Measurements from ENCODE around the gene BOLL.
"Not testable (repeated sequence)": the region's sequence is repeated elsewhere in the genome, so short reads cannot be mapped to it uniquely, and the experiment has no call there.

BOLL gene

DNA sequence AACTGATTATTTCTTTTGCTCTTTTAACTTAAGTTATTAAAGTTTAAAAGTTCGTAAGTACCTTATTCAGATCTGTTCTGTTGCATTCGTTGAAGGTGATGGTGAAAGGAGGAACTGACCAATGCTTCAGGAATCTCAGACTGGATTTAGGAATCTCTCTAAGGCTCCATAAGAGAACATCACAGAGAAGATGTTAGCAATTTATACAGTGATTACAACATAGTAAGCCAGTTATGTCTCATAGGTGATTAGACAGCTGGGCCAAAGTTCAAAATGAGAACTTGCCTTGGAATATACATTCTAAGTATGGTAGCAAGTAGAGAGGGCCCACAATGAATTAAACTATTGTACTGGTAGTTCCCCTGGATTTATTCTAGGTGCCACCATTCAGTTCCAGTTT, 76.8 kb downstream of the BOLL start:
- Mint-ChIP-seq H3K27ac (no peak overlapping the region), H3K4me3 (peak overlapping the region in 1 of 2 donors; percentile 55), H3K4me1 (ENCODE audit: low read depth in 2 of 2) (peaks cover 43 to 52% of the 10 kb centered on the region in 2 donors), H3K27me3 (no peaks in the 10 kb centered on the region), H3K36me3 (ENCODE audit: insufficient read depth) (peaks cover 23% of the 10 kb centered on the region), H3K9me3 (no peaks in the 10 kb centered on the region)
- DNase-seq (no peak), ATAC-seq (replicated peaks) (no peak)

DNA sequence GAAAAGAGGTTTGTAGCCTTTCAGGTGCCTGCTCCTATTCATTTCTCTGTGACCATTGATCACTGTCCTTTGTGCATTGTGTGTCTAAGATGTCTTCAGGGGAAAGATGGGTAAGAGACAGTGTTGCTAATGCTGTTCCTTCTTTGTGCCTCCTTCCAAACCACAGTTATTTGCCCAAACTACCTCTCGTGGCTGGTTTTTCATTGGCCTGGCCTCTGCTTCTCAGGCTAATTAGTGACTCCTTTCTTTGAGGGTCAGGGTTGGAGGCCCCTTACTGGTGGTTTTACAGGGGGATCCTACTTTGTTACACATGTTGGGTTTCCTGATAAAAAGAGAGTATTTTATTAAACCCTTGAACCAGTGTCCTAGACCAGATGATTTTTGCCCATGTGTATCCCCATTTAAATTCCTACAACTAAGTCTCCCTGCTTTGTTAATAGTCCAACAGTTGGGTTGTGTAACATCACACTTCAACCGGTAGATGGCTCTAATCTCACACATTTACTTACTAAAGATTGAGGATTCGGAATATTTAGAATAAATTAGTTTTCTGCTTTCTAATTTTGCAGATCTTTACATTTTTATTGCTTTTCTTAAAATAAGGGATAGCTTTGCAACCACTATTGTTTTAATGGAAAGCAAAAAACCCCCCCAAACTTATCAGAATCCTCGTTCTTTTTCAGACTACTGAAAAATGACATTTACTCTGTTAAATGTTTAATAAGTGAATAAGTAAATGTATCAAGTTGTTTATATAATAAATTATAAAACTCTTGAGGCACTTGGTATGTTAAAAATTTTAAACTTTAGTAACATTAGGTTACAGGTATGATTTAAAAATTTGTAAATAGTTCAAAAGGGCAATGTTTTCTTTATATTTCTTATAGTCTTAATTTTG, 77.6 kb downstream of the BOLL start:
- H3K36me3 Mint-ChIP-seq (ENCODE audit: insufficient read depth), result peaks cover 25% of the 10 kb centered on the region
- peaks cover 41 to 52% of the 10 kb centered on the region in 2 donors for H3K4me1 Mint-ChIP-seq (ENCODE audit: low read depth in 2 of 2)
- ATAC-seq (replicated peaks) (no peak), DNase-seq (no peak)
- H3K27me3 Mint-ChIP-seq, result no peaks in the 10 kb centered on the region
- no peak overlapping the region for H3K27ac Mint-ChIP-seq
- H3K9me3 Mint-ChIP-seq, result no peaks in the 10 kb centered on the region
- H3K4me3 Mint-ChIP-seq, result peak overlapping the region; percentile 69 to 95

DNA sequence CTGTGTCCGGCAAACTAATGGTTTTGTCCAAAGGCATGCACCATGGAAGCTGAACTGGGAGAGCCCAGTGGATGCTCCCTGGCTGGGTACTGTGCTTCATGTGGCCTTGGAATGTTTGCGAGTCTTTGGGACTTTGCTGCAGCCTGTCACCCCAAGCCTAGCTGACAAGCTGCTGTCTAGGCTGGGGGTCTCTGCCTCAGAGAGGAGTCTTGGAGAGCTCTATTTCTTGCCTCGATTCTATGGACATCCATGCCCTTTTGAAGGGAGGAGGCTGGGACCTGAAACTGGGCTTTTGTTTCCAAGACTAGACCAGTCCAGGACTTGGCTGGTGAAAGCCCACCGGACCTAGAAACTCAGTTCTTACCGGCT, 78.3 kb downstream of the BOLL start:
- Mint-ChIP-seq H3K9me3 (no peaks in the 10 kb centered on the region), H3K27me3 (no peaks in the 10 kb centered on the region), H3K36me3 (ENCODE audit: insufficient read depth) (peaks cover 22% of the 10 kb centered on the region), H3K27ac (peak overlapping the region; percentile 88 to 90), H3K4me1 (ENCODE audit: low read depth in 2 of 2) (peaks cover 41 to 45% of the 10 kb centered on the region in 2 donors), H3K4me3 (peak overlapping the region; percentile 69 to 95)
- DNase-seq (no peak), ATAC-seq (replicated peaks) (no peak)

DNA sequence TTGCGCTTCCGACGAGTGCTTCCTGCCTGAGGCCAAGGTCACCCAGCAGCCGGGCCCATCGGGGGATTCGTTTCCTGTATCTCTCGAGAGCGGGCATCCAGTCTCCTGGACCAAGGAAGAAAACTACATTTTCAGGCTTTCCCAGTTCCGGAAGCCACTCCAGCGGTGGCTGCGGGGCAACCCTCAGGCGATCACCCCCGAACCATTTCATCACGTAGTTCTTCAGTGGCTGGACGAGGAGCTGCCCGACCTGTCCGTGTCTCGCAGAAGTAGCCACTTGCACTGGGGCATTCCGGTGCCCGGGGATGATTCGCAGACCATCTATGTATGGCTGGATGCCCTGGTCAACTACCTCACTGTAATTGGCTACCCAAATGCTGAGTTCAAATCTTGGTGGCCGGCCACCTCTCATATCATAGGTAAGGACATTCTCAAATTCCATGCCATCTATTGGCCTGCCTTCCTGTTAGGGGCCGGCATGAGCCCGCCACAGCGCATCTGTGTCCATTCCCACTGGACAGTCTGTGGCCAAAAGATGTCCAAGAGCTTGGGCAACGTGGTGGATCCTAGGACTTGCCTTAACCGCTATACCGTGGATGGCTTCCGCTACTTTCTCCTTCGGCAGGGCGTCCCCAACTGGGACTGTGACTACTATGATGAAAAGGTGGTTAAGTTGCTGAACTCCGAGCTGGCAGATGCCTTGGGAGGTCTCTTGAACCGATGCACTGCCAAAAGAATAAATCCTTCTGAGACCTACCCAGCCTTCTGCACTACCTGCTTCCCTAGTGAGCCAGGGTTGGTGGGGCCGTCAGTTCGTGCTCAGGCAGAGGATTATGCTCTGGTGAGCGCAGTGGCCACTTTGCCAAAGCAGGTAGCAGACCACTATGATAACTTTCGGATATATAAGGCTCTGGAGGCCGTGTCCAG, 78.9 kb downstream of the BOLL start:
- Mint-ChIP-seq H3K4me3 (peak overlapping the region; percentile 69 to 95), H3K4me1 (ENCODE audit: low read depth in 2 of 2) (peaks cover 39 to 45% of the 10 kb centered on the region in 2 donors), H3K9me3 (no peaks in the 10 kb centered on the region), H3K36me3 (ENCODE audit: insufficient read depth) (peaks cover 22% of the 10 kb centered on the region), H3K27me3 (peaks cover 0 to 3% of the 10 kb centered on the region in 2 donors), H3K27ac (peak overlapping the region; percentile 88 to 90)
- ATAC-seq (replicated peaks) (no peak), DNase-seq (no peak)

DNA sequence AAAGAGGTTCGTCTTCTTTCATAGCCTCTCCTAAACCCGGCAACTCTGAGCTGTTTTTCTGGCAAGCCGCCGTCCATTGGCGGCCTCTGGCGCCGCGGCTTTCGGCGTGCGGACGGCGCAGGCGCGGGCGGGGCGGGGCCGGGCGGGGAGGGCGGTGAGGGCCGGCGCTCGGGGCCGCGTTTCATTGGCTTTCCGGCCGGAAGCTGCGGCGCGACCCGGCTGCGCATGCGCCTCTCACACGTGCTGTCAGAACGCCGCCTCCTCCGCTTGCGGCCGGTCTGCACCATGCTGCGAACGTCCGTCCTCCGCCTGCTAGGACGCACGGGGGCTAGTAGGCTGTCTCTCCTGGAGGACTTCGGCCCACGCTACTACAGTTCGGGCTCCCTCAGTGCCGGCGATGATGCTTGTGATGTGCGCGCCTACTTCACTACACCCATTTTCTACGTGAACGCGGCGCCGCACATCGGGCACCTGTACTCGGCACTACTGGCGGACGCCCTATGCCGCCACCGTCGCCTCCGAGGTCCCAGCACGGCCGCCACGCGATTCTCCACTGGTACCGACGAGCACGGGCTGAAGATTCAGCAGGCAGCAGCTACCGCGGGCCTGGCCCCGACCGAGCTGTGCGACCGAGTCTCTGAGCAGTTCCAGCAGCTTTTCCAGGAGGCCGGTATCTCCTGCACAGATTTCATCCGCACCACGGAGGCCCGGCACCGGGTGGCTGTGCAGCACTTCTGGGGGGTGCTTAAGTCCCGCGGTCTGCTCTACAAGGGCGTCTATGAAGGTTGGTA, 79.8 kb downstream of the BOLL start, which contains the start of gene MARS2:
MARS2 (plus strand) TSS at position 249 of the 791 bp plus-strand sequence; CDS start at position 286, 37 bp downstream.
- Mint-ChIP-seq H3K9me3 (no peaks in the 10 kb centered on the region), H3K27ac (peak within 1 kb of the TSS; percentile 88 to 90), H3K4me3 (peak within 1 kb of the TSS; percentile 69 to 95), H3K36me3 (ENCODE audit: insufficient read depth) (peaks cover 25% of the 10 kb centered on the region), H3K4me1 (ENCODE audit: low read depth in 2 of 2) (peaks cover 40 to 44% of the 10 kb centered on the region in 2 donors), H3K27me3 (peaks cover 0 to 7% of the 10 kb centered on the region in 2 donors)
- DNase-seq, result peak; percentile 86 to 90 (median 88)
- peak; percentile 80 for ATAC-seq (replicated peaks)

DNA sequence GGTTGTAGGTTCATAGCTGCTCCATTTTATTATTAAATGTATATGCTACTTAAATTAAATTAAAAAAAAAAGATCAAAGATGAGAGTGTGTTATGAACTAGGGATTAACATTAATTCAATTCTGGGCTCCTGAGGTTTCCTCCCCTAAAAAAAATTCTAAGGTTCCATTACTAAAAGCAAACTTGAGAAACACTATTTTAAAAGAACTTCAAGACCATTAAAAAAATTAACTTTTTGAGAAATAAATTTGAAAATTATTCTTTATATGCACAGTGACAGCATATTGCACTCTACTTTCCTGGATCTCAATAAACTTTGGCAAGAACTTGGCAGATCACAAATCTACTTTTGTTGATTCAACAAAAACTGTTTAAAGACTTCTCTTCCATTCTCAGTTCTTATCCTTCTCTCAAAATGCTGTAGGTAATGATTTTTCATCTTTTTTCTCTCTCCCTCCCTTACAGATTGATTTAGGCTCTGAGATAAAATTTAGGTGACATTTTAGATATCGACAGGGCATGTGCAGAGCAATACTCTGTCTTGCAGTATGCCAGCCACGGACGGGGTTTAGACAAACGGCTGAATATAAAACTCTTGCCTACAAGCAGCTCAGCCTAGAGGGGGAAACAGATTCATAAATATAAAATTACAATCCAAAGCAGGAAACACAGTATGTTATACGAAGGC, 80.5 kb downstream of the BOLL start:
- Mint-ChIP-seq H3K4me3 (peak overlapping the region; percentile 69 to 95), H3K27me3 (peaks cover 0 to 7% of the 10 kb centered on the region in 2 donors), H3K27ac (peak overlapping the region; percentile 88 to 90), H3K36me3 (ENCODE audit: insufficient read depth) (peaks cover 25% of the 10 kb centered on the region), H3K4me1 (ENCODE audit: low read depth in 2 of 2) (peaks cover 34 to 37% of the 10 kb centered on the region in 2 donors), H3K9me3 (no peaks in the 10 kb centered on the region)
- no peak for DNase-seq
- ATAC-seq (replicated peaks), result peak; percentile 51

DNA sequence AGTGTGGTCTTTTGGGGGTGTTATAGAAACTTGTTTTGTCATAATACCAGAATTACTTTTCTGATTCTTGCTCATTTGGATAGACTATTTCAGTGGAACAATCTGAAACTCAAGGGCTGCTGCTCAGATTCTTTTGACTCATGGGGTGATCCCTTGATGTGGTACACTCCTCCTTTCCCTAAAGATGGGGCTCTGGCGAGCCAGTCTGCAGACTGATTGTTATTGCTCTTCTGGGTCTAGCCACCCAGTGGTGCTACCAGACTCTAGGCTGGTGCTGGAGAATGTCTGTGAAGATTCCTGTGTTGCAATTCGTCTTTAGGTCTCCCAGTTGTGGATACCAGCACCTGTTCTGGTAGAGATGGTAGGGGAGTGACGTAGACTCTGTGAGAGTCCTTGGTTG, 84.2 kb downstream of the BOLL start:
- H3K9me3 Mint-ChIP-seq, result no peaks in the 10 kb centered on the region
- no peak overlapping the region for H3K4me3 Mint-ChIP-seq
- H3K4me1 Mint-ChIP-seq (ENCODE audit: low read depth in 2 of 2), result peaks cover 6 to 16% of the 10 kb centered on the region in 2 donors
- ATAC-seq (replicated peaks) (no peak), DNase-seq (no peak)
- peaks cover 16% of the 10 kb centered on the region for H3K36me3 Mint-ChIP-seq (ENCODE audit: insufficient read depth)
- peaks cover 0 to 7% of the 10 kb centered on the region in 2 donors for H3K27me3 Mint-ChIP-seq
- no peak overlapping the region for H3K27ac Mint-ChIP-seq

DNA sequence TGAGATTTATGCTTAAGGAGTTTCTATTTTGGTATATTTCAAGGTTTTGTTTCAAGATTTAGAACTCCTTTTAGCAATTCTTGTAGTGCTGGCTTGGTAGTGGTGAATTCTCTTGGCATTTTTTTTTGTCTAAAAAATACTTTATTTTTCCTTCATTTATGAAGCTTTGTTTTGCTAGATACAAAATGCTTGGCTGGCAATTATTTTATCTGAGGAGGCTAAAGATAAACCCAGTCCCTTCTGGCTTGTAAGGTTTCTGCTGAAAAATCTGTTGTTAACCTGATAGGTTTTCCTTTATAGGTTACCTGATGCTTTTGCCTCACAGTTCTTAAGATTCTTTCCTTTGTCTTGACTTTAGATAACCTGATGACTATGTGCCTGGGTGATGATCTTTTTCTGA, 85.4 kb downstream of the BOLL start:
- not testable (repeated sequence) for H3K36me3 Mint-ChIP-seq (ENCODE audit: insufficient read depth); H3K27ac Mint-ChIP-seq; ATAC-seq (replicated peaks); H3K9me3 Mint-ChIP-seq; H3K4me3 Mint-ChIP-seq; DNase-seq; H3K27me3 Mint-ChIP-seq
- peaks cover 2 to 11% of the 10 kb centered on the region in 2 donors for H3K4me1 Mint-ChIP-seq (ENCODE audit: low read depth in 2 of 2)

DNA sequence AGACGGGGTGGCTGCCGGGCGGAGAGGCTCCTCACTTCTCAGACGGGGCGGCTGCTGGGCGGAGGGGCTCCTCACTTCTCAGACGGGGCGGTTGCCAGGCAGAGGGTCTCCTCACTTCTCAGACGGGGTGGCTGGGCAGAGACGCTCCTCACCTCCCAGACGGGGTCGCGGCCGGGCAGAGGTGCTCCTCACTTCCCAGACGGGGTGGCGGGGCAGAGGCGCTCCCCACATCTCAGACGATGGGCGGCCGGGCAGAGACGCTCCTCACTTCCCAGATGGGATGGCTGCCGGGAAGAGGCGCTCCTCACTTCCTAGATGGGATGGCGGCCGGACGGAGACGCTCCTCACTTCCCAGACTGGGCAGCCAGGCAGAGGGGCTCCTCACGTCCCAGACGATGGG, 88.5 kb downstream of the BOLL start:
- not testable (repeated sequence) for H3K36me3 Mint-ChIP-seq (ENCODE audit: insufficient read depth); ATAC-seq (replicated peaks); DNase-seq; H3K4me3 Mint-ChIP-seq; H3K27ac Mint-ChIP-seq; H3K27me3 Mint-ChIP-seq; H3K9me3 Mint-ChIP-seq
- H3K4me1 Mint-ChIP-seq (ENCODE audit: low read depth in 2 of 2), result peaks cover 0 to 11% of the 10 kb centered on the region in 2 donors

DNA sequence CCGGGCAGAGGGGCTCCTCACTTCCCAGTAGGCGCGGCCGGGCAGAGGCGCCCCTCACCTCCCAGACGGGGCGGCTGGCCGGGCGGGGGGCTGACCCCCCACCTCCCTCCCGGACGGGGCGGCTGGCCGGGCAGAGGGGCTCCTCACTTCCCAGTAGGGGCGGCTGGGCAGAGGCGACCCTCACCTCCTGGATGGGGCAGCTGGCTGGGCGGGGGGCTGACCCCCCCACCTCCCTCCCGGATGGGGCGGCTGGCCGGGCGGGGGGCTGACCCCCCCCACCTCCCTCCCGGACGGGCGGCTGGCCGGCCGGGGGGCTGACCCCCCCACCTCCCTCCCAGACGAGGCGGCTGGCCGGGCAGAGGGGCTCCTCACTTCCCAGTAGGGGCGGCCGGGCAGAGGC, 89.1 kb downstream of the BOLL start:
- not testable (repeated sequence) for DNase-seq; H3K4me3 Mint-ChIP-seq; H3K36me3 Mint-ChIP-seq (ENCODE audit: insufficient read depth); H3K27ac Mint-ChIP-seq; H3K4me1 Mint-ChIP-seq (ENCODE audit: low read depth in 2 of 2); H3K9me3 Mint-ChIP-seq; ATAC-seq (replicated peaks); H3K27me3 Mint-ChIP-seq

DNA sequence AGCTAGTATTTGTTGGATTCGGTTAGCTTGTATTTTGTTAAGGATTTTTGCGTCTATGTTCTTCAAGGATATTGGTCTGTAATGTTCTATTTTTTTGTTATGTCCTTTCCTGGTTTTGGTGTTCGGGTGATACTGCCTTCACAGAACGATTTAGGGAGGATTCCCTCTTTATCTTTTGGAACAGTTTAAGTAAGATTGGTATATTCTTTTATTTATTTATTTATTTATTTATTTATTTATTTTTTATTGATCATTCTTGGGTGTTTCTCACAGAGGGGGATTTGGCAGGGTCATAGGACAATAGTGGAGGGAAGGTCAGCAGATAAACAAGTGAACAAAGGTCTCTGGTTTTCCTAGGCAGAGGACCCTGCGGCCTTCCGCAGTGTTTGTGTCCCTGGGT, 89.9 kb downstream of the BOLL start:
- ATAC-seq (replicated peaks); H3K4me1 Mint-ChIP-seq (ENCODE audit: low read depth in 2 of 2); H3K27me3 Mint-ChIP-seq; H3K9me3 Mint-ChIP-seq; H3K36me3 Mint-ChIP-seq (ENCODE audit: insufficient read depth); DNase-seq; H3K4me3 Mint-ChIP-seq; H3K27ac Mint-ChIP-seq: not testable (repeated sequence)

DNA sequence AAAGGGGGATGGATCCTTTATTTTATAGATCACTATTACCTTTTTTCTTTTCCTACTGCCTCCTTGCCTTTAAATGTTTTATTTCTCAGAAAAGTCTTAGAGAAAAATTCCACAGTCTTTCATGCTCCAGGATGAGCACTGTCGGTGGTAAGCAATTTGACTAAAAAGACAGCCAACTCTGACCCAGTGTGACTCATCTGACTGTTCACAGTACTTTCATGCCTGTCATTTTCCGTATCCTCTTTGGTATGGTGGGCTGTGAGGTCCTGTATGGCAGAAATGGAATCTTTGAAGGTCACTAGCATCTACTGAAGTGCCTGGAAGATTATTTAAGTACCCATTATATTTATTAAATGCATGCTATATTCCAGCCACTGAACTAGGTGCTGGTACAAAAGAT, 107.6 kb downstream of the BOLL start:
- H3K4me1 Mint-ChIP-seq (ENCODE audit: low read depth in 2 of 2), result no peaks in the 10 kb centered on the region
- H3K27me3 Mint-ChIP-seq, result peaks cover 0 to 28% of the 10 kb centered on the region in 2 donors
- H3K9me3 Mint-ChIP-seq, result no peaks in the 10 kb centered on the region
- ATAC-seq (replicated peaks), result no peak
- no peak overlapping the region for H3K27ac Mint-ChIP-seq
- no peak overlapping the region for H3K4me3 Mint-ChIP-seq
- no peaks in the 10 kb centered on the region for H3K36me3 Mint-ChIP-seq (ENCODE audit: insufficient read depth)
- DNase-seq, result no peak

Measured in effector memory CD8-positive, alpha-beta T cell (primary cell).